HG03442 (cell line): ENCODE measurements around the gene PSMD2.
"Not testable (repeated sequence)": the region's sequence is repeated elsewhere in the genome, so short reads cannot be mapped to it uniquely, and the experiment has no call there.

ENCODE experiments used
- ATAC-seq: cut with Tn5 transposase; IDR thresholded peaks from one replicate; pipeline ENCODE4 v1.9.1; 2021; ENCODE audit warnings: mild to moderate bottlenecking, moderate library complexity; ENCODE audit not compliant: unreplicated experiment

PSMD2 gene

DNA sequence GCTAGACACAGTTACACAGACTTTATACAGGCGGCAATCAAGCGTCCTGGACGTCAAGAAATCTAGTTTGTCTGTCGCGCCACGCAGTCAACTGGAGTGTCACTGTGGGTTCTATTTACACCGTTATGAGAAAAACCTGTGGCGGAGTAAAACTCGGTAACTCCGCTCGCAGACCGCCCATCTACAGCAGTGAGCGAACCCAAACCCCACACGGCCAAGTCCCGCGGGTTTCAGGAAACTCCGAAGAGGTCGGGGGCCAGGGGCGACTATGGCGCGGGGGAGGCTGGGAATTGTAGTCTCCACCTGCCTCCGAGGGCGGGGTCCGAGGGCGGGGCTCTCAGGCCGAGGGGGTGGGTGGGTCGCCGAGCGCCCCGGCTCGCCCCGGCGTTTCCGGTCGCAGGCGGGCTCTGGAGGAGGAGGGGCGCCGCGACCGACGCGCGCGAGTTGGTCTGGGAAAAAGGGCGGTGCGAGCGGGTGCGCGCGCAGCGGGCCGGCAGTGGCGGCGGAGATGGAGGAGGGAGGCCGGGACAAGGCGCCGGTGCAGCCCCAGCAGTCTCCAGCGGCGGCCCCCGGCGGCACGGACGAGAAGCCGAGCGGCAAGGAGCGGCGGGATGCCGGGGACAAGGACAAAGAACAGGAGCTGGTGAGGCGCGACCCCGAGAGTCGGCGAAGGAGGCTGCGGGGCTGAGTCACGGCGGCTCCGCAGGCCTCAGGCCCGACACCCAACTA lies at the start of gene PSMD2:
Gene PSMD2 (plus strand): TSS at position 483 of the 729 bp plus-strand sequence. CDS start 26 bp downstream, at position 509.
- ATAC-seq = peak; percentile 89

DNA sequence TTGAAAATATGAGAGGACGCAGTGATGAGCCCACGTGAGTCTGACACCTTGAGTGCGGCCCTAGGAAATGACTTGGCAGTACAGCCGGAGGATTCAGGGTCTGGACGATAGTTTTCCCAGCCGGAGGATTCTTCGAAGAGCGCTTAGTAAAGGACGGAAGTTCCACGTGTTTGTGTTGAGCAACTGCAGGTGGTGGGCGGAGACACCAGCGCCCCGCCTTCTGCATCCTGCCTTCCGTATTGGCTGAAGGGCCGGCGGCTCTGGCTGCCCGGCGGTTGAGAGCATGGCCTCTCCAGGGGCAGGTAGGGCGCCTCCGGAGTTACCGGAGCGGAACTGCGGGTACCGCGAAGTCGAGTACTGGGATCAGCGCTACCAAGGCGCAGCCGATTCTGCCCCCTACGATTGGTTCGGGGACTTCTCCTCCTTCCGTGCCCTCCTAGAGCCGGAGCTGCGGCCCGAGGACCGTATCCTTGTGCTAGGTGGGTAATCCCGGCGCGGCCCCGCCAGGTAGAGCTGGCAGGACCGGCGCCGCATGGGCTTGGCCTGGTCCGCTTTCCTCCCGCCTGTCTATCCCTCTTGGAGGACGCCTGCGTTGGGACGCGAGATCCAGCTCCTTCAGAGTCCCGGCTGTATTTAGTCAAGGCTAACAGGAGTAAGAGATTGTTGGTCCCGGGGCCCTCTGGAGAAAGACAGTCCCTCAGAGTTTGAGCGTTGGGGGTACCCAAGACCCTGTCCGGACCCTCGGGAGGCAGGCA lies 49.5 kb upstream of the PSMD2 start, which contains the start of gene EEF1AKMT4:
Gene EEF1AKMT4 (plus strand): TSS at position 261 of the 755 bp plus-strand sequence. CDS start 23 bp downstream, at position 284.
- peak; percentile 86 for ATAC-seq

DNA sequence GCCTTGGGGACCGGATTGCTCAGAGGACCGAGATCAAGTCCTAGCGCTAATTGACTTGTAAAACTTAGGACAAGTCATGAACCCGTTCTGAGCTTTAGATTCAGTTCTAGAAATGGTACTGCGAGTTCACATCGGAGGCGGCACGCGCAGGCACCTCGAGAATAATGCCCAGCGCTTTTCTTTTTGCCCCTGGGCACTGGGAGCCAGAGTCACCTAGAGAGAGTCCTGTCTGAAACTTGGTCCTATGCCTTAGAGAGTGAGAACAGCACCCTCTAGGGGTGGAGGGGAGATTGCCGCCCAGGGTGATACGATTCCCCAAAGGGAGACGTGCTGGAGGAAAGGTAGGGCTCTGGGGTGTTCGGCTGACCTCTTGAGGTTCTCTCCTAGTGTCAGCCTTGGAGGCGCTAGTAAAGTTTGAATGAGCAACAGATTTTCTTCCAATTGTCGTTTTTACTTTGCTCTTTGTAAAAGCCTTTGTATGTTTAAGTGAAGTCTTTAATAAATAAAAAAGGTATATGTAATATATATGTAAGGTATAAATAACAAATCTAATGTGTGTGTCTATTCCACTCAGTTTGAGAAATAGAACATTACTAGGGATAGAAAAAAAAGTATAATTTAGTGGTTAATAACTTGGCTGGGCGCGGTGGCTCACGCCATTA lies 48.7 kb upstream of the PSMD2 start:
- ATAC-seq = peak; percentile 53

DNA sequence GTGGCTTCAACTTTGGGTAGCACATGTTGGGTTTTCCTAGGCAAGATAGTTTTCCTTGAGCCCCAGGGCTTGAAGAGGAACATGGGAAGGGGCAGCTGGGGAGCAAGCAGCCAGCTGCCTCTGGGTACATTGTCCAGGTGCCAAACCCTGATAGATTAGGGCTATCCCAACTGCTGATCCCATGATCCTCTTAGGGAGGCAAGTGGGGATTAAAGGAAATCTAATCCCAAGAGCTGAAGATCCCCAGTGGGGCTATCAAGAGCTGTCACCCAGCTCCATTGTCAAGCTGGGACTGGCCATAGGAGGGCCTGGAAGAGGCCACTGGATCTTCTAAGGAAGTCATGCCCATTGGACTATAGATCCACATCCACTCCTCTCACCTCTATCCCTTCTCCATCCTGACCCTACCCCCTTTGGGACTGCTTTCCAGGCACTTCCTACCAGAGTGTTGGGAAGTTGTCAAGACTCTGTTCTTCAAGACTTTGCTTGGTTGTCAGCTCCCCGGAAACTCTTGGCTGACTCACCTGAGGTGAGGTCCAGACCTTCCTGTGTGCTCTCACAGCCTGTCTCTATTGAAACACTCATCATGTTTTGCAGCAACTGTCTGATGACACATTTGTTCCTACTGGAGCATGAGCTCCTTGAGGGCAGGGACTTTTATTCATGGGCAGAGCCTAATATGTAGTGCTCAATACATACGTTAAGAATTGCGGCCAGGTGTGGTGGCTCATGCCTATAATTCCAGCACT lies 43.6 kb upstream of the PSMD2 start:
- no peak for ATAC-seq

DNA sequence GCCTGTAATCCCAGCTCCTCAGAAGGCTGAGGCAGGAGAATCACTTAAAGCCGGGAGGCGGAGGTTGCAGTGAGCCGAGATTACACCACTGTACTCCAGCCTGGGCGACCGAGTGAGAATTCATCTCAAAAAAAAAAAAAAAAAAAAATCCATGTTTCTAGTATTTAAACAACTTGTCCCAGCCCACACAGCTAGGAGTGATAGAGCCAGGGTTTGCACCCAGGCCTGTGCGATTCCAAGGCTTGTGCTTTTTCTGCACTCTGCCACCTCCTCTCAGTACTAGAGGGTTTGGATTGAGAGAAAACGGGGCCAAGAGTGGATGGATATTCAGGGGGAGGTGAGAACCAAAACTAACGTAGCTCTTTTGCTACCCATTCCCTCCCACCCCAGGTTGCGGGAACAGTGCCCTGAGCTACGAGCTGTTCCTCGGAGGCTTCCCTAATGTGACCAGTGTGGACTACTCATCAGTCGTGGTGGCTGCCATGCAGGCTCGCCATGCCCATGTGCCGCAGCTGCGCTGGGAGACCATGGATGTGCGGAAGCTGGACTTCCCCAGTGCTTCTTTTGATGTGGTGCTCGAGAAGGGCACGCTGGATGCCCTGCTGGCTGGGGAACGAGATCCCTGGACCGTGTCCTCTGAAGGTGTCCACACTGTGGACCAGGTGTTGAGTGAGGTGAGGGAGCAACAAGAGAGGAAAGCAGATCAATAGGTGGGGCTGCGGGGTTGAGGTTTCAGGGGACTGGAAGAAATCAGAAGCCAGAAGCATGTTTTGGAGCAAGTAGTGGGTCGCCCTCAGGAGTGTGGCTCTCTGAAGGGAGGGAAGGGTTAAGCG lies 41.7 kb upstream of the PSMD2 start:
- ATAC-seq = no peak

DNA sequence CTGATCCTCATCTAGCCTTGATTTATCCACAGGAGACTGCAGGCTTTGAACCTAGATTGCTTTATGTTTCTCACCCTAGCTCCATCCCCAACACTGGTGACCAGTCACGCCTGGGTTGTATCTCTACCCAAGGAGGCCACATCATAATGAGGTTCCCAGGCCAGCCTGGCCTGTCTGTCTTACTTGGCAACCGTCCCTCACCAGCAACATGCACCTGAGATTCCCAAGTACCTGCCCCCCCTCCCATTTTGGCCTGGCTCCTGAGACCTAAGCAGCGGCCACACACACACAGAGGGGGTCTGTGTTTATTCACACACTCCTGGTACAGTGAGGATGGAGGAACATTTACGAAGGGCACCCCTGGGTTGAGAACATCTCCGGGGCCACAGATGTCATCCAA lies 40.1 kb upstream of the PSMD2 start:
- ATAC-seq = no peak

DNA sequence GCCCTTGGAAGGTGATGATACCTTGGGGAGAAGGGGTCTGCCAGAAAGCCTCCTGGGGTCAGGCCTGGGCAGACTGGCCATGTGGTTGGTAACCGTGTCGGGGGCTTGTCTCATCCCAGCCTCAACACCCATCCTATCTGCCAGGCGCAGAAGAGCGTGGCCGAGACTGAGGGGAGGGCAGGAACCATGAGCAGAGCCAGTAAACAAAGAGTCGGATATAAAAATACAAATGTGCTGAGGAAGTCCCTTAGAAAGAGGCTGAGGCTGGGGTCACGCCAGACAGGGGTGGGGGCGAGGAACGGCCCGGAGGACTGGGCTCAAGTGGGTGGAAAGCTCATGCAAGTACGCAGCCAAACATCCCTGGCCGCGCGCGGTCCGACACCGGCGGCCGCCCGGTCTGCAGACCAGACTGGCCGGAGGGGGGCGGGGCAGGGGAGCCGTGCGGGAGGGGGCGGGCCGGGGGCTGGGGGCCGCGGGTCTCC lies 39.6 kb upstream of the PSMD2 start:
- ATAC-seq = no peak

DNA sequence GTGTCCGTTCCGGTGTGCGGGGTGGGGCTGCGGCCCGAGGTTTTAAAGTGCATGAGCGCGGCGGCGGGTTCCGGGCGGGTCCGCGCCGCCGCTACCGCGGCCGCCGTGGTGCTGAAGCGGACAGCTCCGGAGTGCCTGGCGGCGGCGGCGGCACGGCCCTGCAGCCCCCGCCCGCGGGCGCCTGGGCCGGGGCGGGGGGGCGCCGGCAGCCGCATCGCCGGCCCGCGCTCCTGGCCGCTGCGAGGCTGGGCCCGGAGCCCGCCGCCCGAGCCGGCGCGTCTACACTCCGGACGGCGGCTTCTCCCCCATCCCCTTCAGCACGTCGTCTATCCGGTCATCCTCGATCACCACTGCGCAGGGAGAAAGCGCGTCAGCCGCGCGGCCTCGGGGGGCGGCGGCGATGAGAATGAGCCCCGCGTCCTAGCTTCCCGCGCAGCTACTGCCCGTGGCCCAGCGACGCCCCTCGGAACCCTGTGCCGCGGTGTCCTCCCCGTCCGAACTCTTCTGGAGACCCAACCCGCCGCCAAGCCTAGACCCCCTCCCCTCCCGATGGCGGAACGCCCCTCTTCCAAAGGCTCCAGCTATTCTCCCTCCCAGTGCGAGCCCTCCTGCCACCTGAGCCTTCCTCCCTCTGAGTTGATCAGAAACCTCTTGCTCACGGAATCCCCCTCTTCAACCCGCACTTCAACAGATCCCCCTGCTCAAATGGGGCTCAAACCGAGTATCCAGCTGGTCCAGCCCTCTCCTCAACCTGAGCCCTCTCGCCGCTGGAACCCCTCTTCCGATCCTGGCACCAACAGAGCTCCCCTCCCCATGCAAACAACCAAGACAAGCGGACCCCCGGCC lies 38.9 kb upstream of the PSMD2 start:
- no peak for ATAC-seq

DNA sequence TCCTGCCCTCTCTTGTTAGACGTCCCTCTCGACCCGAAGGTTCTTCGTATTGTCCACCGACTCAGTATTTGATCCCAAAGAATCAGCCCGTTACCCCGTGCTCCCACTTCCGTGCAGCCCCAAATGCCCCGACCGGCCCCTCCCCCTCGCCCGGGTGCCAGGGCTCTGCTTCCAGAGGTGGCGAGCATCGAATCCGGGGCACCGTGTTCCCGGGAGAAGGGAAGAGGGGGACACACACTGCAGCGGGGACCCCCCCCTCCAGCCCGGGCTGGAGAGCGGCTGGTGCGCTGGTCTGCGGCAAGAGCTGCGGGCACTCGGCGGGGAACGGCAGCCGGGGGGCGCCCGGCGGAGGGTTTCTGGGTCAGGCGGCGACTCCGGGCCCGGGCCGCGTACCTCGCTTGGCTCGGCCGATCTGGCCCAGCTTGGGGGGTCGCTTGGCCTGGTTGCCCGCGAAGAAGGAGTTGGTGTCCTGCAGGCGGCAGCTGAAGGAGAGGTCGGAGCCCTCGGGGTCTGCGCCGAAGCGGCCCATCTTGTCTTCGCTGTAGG lies 38.2 kb upstream of the PSMD2 start:
- no peak for ATAC-seq

DNA sequence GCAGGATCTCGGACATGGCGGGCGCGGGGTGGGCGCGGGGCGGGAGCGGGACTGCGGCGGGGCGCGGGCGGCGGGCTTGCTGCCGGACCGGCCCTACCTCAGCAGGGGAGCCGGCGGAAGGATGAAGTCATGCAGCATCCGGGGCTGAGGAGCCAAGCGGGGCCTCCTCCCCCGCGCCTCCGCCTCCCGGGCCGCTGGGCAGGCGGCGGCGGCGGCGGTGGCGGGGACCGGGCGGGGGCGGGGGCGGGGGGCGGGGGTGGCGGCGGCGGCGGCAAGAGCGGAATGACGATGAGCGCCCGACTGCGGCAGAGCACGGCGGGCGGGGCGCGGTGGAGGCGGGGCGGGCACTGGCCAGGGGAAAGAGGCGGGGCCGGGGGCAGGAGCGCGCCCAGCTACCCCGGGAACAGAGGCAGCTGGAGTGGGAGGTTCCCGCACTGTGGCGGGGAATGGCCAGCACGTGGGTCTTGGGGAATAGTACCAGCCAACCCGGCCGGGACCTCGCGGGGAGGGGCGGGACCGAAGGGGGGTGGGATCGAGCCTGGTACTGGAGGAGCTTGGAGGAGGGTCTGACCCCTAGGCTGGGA lies 37.7 kb upstream of the PSMD2 start, which contains the start of gene CAMK2N2:
Gene CAMK2N2 (minus strand): TSS at position 284 of the 584 bp plus-strand sequence. CDS start 268 bp downstream, at position 16.
- peak; percentile 44 for ATAC-seq

DNA sequence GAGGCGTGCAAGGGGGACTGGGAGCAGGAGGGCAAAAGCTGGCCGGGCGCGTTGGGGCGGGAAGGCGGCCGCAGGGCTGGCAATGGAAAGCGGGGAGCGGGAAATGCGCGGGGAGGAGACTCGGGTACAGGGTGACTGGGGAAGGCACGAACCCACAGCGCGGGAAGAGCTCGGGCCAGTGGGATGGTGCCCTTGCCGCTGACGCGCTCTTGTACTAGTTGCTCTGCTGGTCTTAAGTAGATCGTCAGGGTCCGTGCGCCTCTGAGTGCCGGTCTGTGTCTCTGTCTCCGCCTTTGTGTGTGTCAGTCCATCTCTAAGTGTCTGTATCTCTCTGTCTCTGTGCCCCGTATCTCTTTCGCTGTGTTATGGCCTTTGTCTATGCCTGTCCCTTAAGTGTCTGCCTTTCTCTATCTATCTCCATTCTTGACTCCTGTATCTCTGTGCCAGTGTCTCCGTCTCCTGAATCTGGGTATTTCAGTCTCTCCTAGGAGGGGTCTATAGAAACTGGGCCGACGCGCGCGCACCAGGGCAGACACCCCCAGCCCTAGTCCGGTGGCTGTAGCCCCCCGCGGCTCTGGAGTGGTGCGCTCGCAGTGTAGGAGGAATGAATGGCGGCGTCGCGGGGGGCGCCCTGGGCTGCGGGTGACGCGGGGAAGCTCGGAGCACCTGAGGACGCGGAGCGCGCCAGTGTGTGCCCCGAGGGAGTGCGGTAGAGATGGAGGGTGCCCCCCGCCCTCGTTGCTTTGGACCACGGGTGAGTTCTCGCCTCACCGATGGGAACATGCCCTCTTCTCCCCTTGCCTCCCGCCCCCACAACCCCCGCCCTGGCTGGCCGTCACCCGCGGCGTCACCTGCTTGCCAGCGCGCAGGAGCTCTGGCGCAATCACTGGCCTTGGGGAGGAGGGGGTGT lies 36.9 kb upstream of the PSMD2 start:
- ATAC-seq = no peak

DNA sequence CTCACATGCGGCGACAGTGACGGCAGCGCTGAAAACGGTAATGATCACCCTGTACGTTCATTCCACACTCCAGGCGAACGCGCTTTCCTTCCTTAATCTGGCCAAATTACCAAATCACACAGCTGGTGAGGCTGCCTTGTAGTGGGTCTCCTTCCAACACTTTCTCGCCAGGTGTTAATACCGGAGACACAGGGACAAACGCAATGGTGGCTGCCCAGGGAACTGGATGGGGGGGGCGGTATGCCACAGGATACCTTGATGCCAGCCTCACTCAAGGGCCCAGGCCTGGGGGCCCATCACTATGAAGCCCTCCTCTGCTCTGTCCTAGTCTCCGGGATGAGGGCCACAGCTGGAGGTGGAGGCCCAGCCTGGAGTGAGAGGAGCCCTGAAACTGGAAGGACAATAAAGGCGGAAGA lies 36.3 kb upstream of the PSMD2 start:
- no peak for ATAC-seq

DNA sequence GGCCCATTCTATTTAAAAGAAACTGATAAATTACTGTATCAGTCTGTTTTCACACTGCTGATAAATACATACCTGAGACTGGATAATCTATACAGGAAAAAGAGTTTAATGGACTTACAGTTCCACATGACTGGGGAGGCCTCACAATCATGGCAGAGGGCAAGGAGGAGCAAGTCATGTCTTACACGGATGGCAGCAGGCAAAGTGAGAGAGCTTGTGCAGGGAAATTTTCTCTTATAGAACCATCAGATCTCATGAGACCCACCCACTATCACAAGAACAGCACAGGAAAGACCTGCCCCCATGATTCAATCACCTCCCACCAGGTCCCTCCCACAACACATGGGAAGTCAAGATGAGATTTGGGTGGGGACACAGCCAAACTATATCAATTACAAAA lies 31.8 kb upstream of the PSMD2 start:
- ATAC-seq = not testable (repeated sequence)

DNA sequence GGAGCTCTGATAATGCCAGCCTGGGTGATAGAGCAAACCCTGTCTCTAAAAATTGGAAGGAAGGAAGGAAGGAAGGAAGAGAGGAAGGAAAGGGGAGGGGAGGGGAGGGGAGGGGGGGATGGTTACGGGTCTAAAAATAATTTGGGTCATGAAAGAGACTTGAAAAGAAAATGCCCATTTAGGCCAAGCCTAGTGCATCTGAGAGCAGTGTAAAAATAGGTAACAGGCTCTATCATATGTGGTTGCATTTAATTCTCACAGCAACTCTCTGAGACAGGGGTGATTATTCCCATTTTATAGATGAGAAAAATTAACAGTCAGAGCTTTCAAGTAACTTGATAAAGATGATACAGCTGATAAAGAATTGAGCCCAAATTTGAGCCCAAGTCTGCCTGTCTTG lies 26.8 kb upstream of the PSMD2 start:
- ATAC-seq = no peak

DNA sequence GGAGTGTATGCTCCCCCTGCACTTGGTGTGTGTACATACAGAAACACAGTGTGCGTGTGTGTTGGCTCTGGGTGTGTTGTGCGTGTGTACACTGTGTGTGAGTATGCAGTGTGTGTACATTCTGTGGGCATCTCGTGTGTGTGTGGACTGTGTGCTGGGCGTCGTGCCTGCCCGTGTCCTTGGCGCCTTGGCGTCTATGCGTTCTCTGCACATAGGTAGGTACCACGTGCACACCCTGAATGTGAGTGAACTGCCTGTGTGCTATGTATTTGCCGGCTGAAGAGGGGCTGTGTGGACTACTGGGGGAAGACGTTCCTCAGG lies 23.7 kb upstream of the PSMD2 start:
- ATAC-seq = no peak

DNA sequence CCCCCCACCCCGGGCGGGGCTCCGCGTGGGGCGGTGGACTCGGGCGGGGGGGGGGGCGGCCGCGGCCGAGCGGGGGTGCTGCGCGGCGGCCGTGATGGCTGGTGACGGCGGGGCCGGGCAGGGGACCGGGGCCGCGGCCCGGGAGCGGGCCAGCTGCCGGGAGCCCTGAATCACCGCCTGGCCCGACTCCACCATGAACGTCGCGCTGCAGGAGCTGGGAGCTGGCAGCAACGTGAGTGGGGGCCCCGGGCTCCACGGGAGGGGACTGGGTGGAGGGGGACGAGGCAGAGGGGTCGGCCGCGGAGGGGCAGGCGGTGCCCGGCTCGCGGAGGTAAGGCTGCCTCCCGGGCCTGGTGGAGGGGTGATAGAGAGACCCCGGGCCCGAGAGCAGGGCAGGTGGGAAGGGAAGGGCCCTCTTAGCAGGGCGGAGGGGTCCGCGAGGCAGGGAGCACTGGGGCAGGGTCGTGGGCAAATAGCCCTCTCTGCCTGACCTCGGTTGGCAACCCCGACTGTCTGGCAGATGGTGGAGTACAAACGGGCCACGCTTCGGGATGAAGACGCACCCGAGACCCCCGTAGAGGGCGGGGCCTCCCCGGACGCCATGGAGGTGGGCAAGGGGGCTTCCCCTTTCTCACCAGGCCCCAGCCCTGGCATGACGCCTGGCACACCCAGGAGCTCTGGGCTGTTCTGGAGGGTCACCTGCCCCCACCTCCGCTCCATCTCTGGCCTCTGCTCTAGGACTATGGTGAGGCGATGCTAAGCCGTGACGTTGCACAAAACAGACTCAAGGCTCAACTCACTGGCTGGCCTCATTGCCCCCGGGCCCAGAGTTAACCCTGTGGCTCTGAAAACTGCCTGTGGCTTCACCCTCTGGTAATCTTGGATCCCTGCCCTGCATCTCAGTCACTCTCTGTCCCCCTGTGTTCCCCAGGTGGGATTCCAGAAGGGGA lies 22.8 kb upstream of the PSMD2 start, which contains the start of gene ECE2:
Gene ECE2 (plus strand): TSS at position 62 of the 950 bp plus-strand sequence. CDS start 132 bp downstream, at position 194.
- ATAC-seq = no peak
